ENCODE data around the gene MAML2.

DNA sequence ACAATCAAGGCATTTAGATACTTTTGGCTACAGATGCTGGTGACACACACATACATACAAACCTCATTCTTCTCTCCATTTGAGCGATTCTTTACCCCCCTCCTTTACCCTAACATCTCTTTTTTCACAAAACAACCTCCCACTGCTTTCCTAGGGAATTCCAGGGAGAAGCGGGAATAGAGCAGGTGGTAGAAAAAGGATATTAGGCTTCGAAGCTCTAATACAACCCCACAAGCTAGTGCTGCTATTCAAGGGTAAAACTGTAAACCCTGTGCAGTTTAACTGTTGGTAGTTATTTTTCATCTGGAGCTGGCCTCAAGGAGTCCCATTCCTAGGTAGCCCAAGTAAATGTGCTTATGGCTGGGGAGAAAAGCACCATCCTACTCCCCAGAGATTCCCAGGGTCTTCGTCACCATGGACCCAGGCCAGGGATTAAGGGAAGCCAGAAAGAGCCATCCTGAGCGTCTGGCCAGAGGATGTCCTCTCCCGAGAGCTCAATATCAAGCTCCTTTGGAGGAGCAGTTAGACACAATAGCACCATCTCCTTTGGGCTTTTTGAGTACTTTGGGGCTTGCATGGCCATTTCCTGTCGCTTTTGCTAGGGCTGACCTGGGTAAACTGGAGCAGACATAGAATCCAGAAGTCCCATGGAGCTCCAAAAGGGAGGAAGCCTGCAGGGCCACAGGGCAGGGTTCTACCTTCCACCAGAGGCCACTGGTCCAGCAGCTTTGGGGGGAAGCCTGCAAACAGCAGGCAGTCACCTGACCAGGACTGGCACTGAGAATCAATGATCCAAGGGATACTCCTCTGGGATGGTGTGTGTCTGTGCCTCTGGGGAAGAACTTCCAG lies 3.1 kb downstream of the MAML2 start:
- TF ChIP-seq, protein P1, sequence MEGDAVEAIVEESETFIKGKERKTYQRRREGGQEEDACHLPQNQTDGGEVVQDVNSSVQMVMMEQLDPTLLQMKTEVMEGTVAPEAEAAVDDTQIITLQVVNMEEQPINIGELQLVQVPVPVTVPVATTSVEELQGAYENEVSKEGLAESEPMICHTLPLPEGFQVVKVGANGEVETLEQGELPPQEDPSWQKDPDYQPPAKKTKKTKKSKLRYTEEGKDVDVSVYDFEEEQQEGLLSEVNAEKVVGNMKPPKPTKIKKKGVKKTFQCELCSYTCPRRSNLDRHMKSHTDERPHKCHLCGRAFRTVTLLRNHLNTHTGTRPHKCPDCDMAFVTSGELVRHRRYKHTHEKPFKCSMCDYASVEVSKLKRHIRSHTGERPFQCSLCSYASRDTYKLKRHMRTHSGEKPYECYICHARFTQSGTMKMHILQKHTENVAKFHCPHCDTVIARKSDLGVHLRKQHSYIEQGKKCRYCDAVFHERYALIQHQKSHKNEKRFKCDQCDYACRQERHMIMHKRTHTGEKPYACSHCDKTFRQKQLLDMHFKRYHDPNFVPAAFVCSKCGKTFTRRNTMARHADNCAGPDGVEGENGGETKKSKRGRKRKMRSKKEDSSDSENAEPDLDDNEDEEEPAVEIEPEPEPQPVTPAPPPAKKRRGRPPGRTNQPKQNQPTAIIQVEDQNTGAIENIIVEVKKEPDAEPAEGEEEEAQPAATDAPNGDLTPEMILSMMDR (IDR thresholded peaks at IDR 0.05) = no peak
- no peak for TF ChIP-seq POLR2A (IDR thresholded peaks at IDR 0.05)
